Measurements from ENCODE around the gene MRPS34. TPM values are rescaled to one million over a fixed set of nuclear protein-coding genes. Genes with fewer than 3 reads are reported as not detected.

The MRPS34 gene
- total RNA-seq, 2 experiments from 2014 or later, result 175 to 193 TPM

DNA sequence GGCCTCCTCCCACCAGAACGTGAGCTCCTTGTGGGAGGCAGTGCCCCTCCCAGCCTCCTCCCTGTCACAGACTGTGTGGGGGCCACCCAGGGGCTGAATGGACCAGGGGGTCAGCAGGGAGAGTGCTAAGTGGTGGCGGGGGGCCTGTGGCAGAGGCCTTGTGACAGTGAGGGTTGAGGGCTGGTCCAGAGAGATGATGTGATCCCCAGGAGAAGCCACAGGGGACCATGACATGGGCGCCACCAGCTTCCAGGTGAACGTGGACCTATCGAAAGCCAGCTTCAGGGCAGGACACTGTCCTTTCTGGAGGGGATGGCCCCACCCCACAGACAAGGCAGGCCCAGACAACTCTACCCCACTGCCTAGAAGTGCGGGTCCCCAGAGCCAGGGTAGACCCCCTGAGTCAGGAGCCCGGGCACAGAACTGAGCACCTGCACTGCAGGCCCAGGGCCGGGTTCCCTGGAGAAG, 6.3 kb upstream of the MRPS34 start:
- no peaks in the 10 kb centered on the region for H3K36me3 Mint-ChIP-seq (ENCODE audit: low read depth)
- TF ChIP-seq, protein P1, sequence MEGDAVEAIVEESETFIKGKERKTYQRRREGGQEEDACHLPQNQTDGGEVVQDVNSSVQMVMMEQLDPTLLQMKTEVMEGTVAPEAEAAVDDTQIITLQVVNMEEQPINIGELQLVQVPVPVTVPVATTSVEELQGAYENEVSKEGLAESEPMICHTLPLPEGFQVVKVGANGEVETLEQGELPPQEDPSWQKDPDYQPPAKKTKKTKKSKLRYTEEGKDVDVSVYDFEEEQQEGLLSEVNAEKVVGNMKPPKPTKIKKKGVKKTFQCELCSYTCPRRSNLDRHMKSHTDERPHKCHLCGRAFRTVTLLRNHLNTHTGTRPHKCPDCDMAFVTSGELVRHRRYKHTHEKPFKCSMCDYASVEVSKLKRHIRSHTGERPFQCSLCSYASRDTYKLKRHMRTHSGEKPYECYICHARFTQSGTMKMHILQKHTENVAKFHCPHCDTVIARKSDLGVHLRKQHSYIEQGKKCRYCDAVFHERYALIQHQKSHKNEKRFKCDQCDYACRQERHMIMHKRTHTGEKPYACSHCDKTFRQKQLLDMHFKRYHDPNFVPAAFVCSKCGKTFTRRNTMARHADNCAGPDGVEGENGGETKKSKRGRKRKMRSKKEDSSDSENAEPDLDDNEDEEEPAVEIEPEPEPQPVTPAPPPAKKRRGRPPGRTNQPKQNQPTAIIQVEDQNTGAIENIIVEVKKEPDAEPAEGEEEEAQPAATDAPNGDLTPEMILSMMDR (IDR thresholded peaks at IDR 0.05), result no peak
- intact Hi-C loops (cut with micrococcal nuclease), result no loop called here
- ChIA-PET POLR2A (interaction anchor here (0.6 to 2.5 kb wide), 3 partner anchors 8 to 441 kb away, joined by 4 to 15 read pairs (median 4); partner anchors contain the start of genes EME2, FAHD1, HAGH and MRPS34), CTCF (interaction anchor here (0.5 kb wide), 1 partner anchor 149 kb away, joined by 3 read pairs; no protein-coding TSS in a partner anchor)
- no peaks in the 10 kb centered on the region for H3K27me3 Mint-ChIP-seq
- ATAC-seq (no peak), DNase-seq (no peak)
- H3K4me3 Mint-ChIP-seq, result no peak overlapping the region
- H3K4me1 Mint-ChIP-seq (ENCODE audit: low read depth), result peaks cover 26% of the 10 kb centered on the region
- no peaks in the 10 kb centered on the region for H3K9me3 Mint-ChIP-seq
- no peak overlapping the region for H3K27ac Mint-ChIP-seq

DNA sequence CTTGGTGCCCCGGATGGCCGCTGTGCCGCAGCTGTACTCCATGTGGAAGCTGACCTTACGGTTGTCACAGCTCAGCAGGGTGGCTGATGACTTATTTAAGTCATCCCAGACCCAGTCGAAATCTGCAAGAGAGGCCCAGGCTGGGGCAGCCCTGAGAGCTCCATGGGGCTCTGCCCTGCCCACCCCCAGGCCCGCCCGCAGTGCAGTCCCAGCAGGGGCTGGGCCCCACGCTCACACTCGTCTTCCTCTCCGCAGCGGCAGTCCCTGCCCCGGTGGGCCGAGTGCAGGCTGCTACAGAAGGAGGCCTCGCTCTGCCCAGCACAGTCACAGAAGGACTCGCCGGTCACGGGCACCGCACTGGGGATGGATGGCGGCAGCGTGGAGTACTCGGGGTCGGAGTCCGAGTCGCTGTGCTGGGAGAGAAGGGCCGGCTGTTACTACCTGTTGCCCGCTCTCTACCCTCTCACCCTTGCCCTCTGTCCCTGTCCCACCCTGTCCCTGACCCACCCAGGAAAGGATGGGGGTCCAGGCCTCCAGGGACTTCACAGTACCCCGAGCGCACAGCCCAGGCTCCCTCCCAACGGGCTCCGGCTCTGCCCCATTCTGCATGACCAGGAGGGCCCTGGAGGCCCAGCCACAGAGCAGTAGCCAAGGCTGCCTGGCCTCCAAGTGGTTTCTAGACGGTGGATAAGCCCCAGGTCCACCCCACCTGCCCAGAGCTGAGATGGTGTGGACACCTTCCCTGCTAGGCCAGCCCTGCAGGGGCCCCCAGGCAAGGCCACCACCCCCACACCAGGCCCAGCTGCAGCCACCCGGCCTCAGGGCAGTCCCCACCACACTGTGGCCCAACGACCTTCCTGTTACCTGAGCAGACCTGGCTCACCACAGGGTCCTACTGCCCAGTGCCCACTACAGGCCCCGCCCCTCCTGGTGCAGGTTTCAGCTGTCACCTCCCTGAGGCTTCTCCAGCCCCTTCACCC, 5.6 kb upstream of the MRPS34 start:
- intact Hi-C loops (cut with micrococcal nuclease), result no loop called here
- TF ChIP-seq, protein P1 (IDR thresholded peaks at IDR 0.05), result no peak
- ChIA-PET CTCF (no interaction called here), POLR2A (interaction anchor here (1.0 to 2.5 kb wide), 3 partner anchors 7 to 48 kb away, joined by 3 to 15 read pairs (median 4); partner anchors contain the start of genes EME2, FAHD1, HAGH and MRPS34)
- Mint-ChIP-seq H3K27me3 (no peaks in the 10 kb centered on the region), H3K4me1 (ENCODE audit: low read depth) (peaks cover 20% of the 10 kb centered on the region), H3K9me3 (no peaks in the 10 kb centered on the region), H3K36me3 (ENCODE audit: low read depth) (no peaks in the 10 kb centered on the region), H3K4me3 (no peak overlapping the region), H3K27ac (no peak overlapping the region)
- ATAC-seq (no peak), DNase-seq (no peak)

- Mint-ChIP-seq H3K9me3 (no peaks in the 10 kb centered on the region), H3K4me1 (ENCODE audit: low read depth) (peaks cover 17% of the 10 kb centered on the region), H3K27ac (no peak overlapping the region), H3K36me3 (ENCODE audit: low read depth) (no peaks in the 10 kb centered on the region), H3K4me3 (no peak overlapping the region), H3K27me3 (no peaks in the 10 kb centered on the region)
- CTCF ChIA-PET, result no interaction called here
- TF ChIP-seq, protein P1 (IDR thresholded peaks at IDR 0.05), result no peak
- DNase-seq (no peak), ATAC-seq (no peak)
- intact Hi-C loops (cut with micrococcal nuclease), result no loop called here
- POLR2A ChIA-PET, result interaction anchor here (0.6 to 1.1 kb wide), 2 partner anchors 9 to 23 kb away, joined by 3 read pairs; no protein-coding TSS in a partner anchor
Observed at GRCh38 chr16:1777375-1778199, 4.7 kb upstream of the MRPS34 start.

DNA sequence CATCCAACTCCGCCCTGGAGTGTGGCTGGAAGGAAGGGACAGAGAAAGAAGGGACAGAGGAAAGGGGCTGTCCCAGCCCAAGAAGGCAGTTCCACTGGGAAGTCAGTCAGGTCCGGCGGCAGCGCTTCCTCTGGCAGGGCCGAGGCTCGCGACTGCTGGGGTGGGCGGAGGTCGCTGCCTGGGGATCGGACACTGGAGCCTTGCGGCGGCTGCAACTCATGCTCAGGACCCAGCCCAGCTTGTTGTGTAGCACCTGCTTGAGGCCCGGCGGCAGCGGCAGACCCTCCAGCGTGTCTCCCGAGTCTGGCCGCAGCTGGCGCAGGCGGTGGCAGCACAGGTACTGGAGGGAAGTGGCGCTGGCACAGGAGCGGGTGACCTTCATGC, 4.0 kb upstream of the MRPS34 start:
- peaks cover 19% of the 10 kb centered on the region for H3K4me1 Mint-ChIP-seq (ENCODE audit: low read depth)
- intact Hi-C loops (cut with micrococcal nuclease), result no loop called here
- ChIA-PET CTCF (no interaction called here), POLR2A (interaction anchor here (0.6 to 1.1 kb wide), 2 partner anchors 8 to 22 kb away, joined by 3 read pairs; no protein-coding TSS in a partner anchor)
- H3K27ac Mint-ChIP-seq, result no peak overlapping the region
- H3K4me3 Mint-ChIP-seq, result no peak overlapping the region
- no peaks in the 10 kb centered on the region for H3K27me3 Mint-ChIP-seq
- ATAC-seq, result no peak
- H3K9me3 Mint-ChIP-seq, result no peaks in the 10 kb centered on the region
- no peak for DNase-seq
- H3K36me3 Mint-ChIP-seq (ENCODE audit: low read depth), result peaks cover 6% of the 10 kb centered on the region
- TF ChIP-seq, protein P1 (IDR thresholded peaks at IDR 0.05), result no peak

Measured in activated CD8-positive, alpha-beta T cell treated with anti-CD3 and anti-CD28 coated beads for 36 hours (primary cell).